RWPE1 (cell line): Measurements from ENCODE around the gene PCGF2.

Experiments used
- CTCF ChIA-PET: fragments of 350-600 bp; sonication (Branson Sonifier 250); formaldehyde crosslinking; extraction: SDS; loops from one replicate; lab custom pipeline; 2021; lab: Yijun Ruan, JAX
- POLR2A ChIA-PET: fragments of 400-600 bp; formaldehyde crosslinking; extraction: SDS; loops from one replicate; lab custom pipeline; 2020; ENCODE audit warnings: antibody characterized with exemption; ENCODE audit not compliant: low non-redundant PET; lab: Yijun Ruan, JAX
- DNase-seq: peaks from one replicate; pipeline ENCODE4 v3.0.0; 2012; ENCODE audit warnings: low spot score
- H3K27ac ChIP-seq: fragments of 450-650 bp; 2 replicates; pipeline ENCODE4 v1.5.1; 2017
- TF ChIP-seq, protein P1 (sequence below): fragments of 450-650 bp; conservative IDR thresholded peaks from 2 replicates; pipeline ENCODE4 v1.5.1; 2017; ENCODE audit warnings: low read depth, mild to moderate bottlenecking

The PCGF2 gene

DNA sequence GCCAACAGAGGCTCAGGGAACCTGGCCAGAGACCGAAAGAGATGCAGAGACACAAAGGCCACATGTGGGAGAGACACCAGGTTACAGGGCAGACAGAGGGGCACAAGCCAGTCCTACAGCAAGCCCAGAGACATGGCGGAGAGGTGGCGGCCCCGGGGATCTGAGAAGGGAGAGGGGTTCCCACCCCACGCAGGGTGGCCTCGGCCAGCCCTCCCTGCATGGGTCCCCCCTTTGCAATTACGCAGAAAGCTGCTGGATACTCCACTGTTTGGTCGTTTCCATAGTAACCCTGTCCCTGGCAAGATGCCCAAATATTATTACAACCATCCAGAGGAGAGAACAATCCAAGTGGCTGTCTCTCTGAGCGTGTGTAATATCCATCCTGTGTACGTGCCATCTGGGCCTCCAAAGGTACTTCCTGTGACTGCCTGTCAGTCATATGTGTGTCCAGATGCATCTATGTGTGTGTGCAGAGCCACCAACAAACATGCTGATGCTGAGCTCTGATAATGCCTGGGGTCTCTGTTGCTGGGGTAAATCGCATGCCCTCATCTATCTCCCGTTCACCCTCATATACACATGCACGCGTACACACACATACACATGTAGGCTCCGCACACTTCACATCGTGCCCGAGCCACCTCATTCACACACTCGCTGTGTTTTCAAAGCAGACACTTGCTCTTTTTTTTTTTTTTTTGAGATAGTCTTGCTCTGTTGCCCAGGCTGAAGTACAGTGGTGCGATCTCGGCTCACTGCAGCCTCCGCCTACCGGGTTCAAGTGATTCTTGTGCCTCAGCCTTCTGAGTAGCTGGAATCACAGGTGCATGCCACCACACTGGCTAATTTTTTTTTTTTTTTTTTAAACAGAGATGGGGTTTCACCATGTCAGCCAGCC lies 5.5 kb downstream of the PCGF2 start:
- TF ChIP-seq, protein P1, sequence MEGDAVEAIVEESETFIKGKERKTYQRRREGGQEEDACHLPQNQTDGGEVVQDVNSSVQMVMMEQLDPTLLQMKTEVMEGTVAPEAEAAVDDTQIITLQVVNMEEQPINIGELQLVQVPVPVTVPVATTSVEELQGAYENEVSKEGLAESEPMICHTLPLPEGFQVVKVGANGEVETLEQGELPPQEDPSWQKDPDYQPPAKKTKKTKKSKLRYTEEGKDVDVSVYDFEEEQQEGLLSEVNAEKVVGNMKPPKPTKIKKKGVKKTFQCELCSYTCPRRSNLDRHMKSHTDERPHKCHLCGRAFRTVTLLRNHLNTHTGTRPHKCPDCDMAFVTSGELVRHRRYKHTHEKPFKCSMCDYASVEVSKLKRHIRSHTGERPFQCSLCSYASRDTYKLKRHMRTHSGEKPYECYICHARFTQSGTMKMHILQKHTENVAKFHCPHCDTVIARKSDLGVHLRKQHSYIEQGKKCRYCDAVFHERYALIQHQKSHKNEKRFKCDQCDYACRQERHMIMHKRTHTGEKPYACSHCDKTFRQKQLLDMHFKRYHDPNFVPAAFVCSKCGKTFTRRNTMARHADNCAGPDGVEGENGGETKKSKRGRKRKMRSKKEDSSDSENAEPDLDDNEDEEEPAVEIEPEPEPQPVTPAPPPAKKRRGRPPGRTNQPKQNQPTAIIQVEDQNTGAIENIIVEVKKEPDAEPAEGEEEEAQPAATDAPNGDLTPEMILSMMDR, result no peak
- CTCF ChIA-PET, result interaction anchor here (1.4 kb wide), 1 partner anchor 12 kb away, joined by 4 read pairs; no protein-coding TSS in a partner anchor
- H3K27ac ChIP-seq, result peak overlapping the region; percentile 94
- POLR2A ChIA-PET, result no interaction called here
- no peak for DNase-seq

DNA sequence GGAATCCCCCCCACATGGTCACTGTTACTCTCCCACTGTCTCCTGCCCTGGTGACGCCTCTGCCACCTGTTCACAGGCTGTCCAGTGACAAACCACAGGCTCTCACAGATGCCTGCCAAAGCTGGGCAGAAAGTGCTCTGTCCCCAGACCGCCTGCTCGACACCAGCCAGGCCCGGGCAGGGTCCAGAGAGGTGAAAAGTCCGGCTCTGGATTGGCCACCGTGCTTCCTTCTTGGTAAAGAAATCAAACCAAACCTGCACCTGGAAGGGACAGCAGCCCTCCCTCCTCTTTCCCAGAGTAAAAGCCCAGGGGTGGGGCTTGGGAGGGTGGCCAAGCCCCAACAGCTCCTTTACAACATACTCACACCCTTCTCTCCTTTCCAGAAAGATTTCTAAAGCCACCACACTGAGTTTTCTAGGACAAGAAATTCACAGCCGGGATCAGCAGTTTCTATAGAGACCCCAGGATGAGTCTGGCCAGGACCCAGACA lies 6.2 kb downstream of the PCGF2 start:
- ChIA-PET CTCF (no interaction called here), POLR2A (no interaction called here)
- peak overlapping the region; percentile 94 for H3K27ac ChIP-seq
- TF ChIP-seq, protein P1, result no peak
- DNase-seq, result no peak

DNA sequence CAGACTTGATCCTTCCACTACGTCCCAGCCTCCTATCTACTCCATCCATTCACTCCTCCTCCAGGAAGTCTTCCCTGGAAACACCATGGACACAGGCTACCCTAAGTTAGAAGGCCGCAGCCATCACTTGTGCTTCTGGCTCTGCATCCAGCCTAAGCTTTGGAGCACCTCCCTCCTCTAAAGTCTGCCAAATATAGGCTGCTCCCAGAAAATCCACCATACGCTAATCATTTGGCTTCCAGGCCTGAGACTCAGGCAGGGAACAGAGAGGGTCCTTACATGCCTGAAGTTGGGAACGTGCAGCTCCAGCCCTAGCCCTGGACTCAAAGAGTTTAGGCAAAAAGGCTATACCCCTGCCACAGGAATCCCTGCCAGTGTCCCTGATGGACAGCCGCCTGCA lies 6.7 kb downstream of the PCGF2 start:
- peak overlapping the region; percentile 94 for H3K27ac ChIP-seq
- DNase-seq, result no peak
- CTCF ChIA-PET, result interaction anchor here (0.6 kb wide), 1 partner anchor 24 kb away, joined by 4 read pairs; no protein-coding TSS in a partner anchor
- POLR2A ChIA-PET, result no interaction called here
- TF ChIP-seq, protein P1, result no peak

DNA sequence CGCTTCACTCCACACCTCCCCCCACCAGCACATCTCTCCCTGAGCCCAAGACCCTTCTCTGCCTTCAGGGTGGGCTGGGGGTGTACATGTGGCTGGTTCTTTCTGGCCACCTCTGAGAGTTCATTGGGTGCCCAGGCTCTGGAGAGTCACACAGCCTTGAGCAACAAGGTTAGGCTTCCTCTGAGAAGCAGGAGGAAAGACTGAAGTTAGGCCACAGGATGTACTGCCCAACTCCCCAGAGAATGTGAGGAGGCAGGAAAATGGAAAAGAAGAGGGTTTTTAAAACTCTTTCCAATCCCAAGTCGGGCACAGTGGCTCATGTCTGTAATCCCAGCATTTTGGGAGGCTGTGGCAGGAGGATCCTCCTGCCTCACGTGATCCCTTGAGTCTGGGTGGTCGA lies 7.3 kb downstream of the PCGF2 start:
- CTCF ChIA-PET, result interaction anchor here (0.7 kb wide), 1 partner anchor 345 kb away, joined by 4 read pairs; no protein-coding TSS in a partner anchor

DNA sequence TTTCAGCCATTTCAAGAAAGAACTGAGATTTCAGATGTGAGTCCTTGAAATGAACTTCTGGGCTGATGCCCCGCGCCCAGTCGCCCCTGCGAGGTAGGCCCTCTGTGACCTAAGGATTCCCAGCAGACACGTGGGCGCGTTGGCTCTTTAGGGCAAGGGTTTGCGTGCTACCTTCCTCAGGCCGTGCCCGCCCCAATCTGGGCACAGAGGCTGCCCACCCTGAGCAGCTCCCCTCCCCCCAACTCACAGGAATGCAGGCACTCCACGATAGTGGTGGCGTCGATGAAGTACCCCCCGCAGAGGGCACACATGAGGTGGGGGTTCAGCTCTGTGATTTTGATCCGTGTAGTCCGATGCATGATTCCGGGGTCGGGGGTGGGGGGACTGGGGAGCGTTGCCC lies 8.1 kb downstream of the PCGF2 start:
- no peak for DNase-seq
- TF ChIP-seq, protein P1, result no peak
- ChIA-PET CTCF (no interaction called here), POLR2A (no interaction called here)
- H3K27ac ChIP-seq, result peak overlapping the region; percentile 94

More for the DNA sequence above, 7.3 kb downstream of the PCGF2 start:
- H3K27ac ChIP-seq, result peak overlapping the region; percentile 94
- no peak for DNase-seq
- TF ChIP-seq, protein P1, result no peak
- POLR2A ChIA-PET, result no interaction called here

DNA sequence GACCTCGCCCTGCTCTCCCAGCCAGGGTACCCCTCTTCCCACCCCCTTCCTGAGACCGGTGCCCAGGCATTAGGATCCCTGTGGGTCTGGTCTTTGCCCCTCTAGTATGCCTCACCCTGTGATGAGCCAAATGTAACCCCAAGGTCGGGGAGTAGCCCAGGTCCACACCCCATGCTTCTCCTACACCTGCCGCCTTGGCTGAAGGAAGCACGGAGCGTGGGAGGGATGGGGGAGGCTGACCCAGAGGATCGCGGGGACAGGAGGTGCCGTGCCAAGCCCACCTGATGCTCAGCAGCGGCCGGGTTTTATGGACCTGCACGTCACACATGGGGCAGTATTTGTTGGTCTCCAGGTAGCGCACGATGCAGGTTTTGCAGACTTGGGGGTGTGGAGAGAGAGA lies 8.8 kb downstream of the PCGF2 start:
- POLR2A ChIA-PET, result no interaction called here
- DNase-seq, result no peak
- no peak overlapping the region for H3K27ac ChIP-seq
- CTCF ChIA-PET, result no interaction called here
- TF ChIP-seq, protein P1, result no peak
